HG03439 (cell line): ENCODE data around the gene SRSF4.

ENCODE experiments used
- ATAC-seq: cut with Tn5 transposase; IDR thresholded peaks from one replicate; pipeline ENCODE4 v1.9.1; 2021; ENCODE audit warnings: mild to moderate bottlenecking, moderate library complexity; ENCODE audit not compliant: unreplicated experiment

Gene SRSF4

GRCh38 chr1:29201595-29202051 lies 19.9 kb upstream of the SRSF4 start:
- ATAC-seq = no peak

- ATAC-seq = no peak
These were observed 19.4 kb upstream of the SRSF4 start for GRCh38 chr1:29200906-29201594.

- no peak for ATAC-seq
These were observed 16.3 kb upstream of the SRSF4 start for GRCh38 chr1:29197993-29198392.

GRCh38 chr1:29197590-29197924 lies 15.9 kb upstream of the SRSF4 start:
- ATAC-seq = no peak

GRCh38 chr1:29196863-29197589 lies 15.3 kb upstream of the SRSF4 start:
- ATAC-seq = no peak

GRCh38 chr1:29195881-29196291 lies 14.2 kb upstream of the SRSF4 start:
- no peak for ATAC-seq

- no peak for ATAC-seq
These were observed 12.3 kb upstream of the SRSF4 start for GRCh38 chr1:29193879-29194455.

- no peak for ATAC-seq
These were observed 9.0 kb upstream of the SRSF4 start for GRCh38 chr1:29190718-29191117.

GRCh38 chr1:29186707-29187106 lies 5.0 kb upstream of the SRSF4 start:
- no peak for ATAC-seq

- no peak for ATAC-seq
These were observed 4.6 kb upstream of the SRSF4 start for GRCh38 chr1:29186252-29186651.

- no peak for ATAC-seq
These were observed 1.6 kb upstream of the SRSF4 start for GRCh38 chr1:29183287-29183686.

GRCh38 chr1:29180497-29181412 lies 945 bp downstream of the SRSF4 start:
- ATAC-seq = peak; percentile 2

GRCh38 chr1:29179641-29180184 lies 2.0 kb downstream of the SRSF4 start:
- no peak for ATAC-seq

GRCh38 chr1:29177022-29177705 lies 4.5 kb downstream of the SRSF4 start:
- no peak for ATAC-seq

- no peak for ATAC-seq
These were observed 5.1 kb downstream of the SRSF4 start for GRCh38 chr1:29176576-29176975.

GRCh38 chr1:29172415-29172939 lies 9.2 kb downstream of the SRSF4 start:
- ATAC-seq = no peak

- no peak for ATAC-seq
These were observed 10.2 kb downstream of the SRSF4 start for GRCh38 chr1:29171521-29171920.

GRCh38 chr1:29171089-29171488 lies 10.6 kb downstream of the SRSF4 start:
- ATAC-seq = no peak

GRCh38 chr1:29169976-29170375 lies 11.7 kb downstream of the SRSF4 start:
- ATAC-seq = no peak

GRCh38 chr1:29167904-29168303 lies 13.8 kb downstream of the SRSF4 start:
- no peak for ATAC-seq
